ENCODE results near the gene ZNF785.
"Not testable (repeated sequence)": the region's sequence is repeated elsewhere in the genome, so short reads cannot be mapped to it uniquely, and the experiment has no call there.

The ZNF785 gene

DNA sequence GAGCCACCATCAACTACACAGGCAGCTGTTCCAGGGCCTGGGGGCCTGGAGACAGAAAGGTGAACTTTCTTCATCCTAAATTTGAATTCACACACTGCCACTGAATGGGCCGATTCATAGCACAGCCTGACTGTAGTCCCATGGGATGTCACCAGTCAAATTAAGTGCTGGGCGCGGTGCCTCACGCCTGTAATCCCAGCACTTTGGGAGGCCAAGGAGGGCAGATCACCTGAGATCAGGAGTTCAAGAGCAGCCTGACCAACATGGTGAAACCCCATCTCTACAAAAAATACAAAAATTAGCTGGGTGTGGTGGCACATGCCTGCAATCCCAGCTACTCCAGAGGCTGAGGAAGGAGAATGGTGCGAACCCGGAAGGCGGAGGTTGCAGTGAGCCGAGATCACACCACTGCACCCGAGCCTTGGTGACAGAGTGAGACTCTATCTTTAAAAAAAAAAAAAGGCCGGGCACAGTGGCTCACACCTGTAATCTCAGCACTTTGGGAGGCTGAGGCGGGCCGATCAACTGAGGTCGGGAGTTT lies 45.4 kb downstream of the ZNF785 start:
- not testable (repeated sequence) for DNase-seq (ENCODE audit: low read depth)

DNA sequence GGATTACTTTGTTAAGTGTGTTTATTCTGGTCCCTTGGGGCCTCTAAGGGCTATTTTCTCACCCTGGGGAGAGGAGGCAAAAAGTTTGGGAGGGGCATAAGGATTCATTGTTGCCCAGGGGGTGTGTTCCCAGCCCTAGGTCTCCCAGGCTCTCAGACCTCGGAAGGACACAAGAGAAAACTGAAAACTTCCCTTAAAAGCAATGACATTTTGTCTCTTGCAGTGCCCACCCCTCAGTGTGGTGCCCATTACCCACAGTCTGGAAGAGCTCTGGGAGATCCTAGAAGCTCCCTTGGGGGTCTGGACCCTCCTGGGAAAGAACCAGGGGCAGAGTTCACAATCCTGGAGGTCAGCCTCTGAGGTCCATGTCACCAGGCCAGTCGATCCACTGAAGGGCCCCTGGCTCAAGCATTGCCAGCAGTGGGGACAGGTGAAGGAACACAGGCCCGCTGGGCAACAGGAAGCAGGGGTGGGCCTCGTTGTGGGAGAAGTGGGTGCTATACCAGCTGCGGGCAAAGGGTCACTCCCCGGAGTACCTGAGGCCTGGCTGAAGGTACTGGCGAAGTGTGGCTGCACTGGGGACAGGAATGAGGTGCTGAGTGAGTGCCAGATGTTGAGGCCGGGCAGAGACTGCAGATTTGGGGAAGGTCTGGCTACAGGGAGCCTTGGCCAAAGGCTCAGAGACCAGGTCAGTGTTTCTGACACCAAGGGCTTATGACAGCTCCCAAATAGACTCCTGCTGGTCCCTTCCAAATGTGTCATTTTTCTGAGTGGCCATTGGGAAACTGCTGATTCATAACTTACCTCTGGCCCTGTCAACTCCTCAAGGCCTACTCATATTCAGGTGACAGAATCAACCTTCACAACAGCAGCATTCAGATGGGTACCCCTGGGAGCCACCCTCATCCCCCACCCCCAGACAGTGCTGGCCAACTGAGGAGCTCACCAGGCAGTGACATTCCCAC lies 46.2 kb downstream of the ZNF785 start:
- no peak for DNase-seq (ENCODE audit: low read depth)

DNA sequence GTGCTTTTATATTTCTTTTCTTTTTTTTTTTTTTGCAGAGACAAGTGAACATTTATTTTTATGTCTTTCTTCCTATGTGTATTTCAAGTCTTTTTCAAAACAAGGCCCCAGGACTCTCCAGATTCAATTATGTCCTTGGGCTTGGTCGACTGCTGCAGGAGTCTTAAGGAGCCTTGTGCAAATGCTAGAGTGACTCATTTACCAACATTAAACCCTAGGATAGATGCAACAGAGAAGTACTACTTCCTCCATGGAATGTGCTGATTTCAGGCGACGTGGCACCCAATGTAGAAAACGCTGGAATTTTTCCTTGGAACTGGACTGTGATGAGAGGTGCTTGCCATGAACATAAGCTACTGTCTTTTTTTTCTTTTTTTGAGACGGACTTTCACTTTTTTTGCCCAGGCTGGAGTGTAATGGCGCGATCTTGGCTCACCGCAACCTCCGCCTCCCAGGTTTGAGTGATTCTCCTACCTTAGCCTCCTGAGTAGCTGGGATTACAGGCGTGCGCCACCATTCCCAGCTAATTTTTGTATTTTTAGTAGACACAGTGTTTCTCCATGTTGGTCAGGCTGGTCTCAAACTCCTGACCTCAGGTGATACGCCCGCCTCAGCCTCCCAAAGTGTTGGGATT lies 49.0 kb downstream of the ZNF785 start:
- DNase-seq (ENCODE audit: low read depth): not testable (repeated sequence)

DNA sequence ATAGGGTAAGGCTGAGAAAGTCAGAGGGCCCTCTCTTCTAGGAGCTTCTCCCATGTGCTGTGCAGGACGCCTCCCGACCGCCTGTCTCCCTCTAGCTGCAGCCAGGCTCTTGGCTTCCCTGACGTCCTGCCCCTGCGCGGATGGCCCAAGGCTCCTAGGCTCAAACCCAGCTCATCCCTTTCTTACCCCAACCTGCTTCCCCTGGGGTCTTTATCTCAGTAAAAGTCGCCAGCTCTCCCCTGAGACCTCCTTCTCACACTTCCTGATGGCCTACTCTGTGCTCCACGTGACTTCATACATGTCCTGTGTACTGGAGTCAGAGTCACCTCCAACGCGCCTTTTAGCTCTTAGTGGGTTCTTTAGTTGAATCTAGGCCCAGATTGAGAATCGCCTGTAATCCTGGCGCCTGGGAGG lies 49.7 kb downstream of the ZNF785 start:
- peak; percentile 43 for DNase-seq (ENCODE audit: low read depth)

DNA sequence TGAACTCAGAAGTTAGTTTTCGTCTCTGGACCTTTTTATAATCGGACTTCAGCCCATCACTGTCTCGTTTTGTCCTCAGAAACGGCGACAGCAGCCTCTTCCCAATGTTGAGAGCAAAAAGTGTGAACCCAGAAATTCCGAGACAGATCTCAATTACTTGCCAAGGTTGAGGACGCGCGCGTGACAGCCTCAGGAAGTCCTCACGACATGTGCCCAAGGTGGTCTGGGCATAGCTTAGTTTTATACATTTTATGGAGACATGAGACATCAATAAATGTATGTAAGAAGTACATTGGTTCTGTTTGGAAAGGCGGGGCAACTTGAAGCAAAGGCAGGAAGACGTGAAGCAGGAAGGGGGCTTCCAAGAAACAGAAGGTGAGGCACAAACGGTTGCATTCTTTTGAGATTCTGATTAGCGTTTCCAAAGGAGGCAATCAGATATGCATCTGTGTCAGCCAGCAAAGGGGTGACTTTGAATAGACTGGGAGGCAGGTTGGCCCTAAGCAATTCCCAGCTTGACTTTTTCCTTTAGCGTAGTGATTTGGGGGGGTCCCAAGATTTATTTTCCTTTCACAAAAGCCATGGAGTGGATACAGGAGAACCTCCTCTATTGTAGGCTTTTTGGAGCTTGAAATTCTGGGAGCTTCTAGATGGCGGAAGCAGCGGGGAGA lies 50.3 kb downstream of the ZNF785 start:
- DNase-seq (ENCODE audit: low read depth): no peak

DNA sequence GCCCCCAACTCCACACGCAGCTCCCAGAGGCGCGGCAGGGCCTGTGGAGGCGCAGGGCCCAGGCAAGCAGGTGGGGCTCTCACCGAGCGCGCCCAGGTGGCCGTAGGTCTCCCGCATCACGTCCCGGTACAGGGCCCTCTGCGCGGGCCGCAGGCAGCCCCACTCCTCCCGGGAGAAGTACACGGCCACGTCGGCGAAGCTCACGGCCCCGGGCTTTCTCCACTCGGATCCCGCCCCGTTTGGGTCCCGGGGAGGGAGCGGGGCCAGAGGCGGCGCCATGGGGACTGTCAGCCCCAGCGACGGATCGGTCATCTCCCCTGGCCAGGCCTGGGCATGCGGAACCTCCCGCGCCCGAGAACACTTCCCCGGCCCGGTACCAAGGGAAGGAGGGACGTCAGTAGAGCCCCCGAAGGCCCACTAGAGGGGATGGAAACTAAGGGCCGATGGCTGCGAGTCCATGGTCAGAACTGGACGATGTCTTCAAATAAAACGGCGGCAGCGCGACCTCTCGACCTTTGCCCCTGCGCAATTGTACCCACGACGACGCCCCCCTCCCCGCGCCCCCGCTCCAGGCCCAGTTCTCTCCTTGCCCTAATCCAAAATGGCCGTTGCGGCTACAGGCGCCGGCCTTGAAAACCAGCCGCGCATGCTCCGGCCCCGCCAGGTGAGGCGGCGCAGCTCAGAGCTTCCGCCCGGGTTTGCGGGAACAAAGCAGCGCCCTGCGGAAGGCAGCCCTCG lies 51.0 kb downstream of the ZNF785 start, which contains the start of gene ZNF747:
Gene ZNF747, minus strand, starts transcription at position 491 of the 738 bp plus-strand sequence. Its CDS starts 179 bp downstream, at position 312.
- peak; percentile 87 for DNase-seq (ENCODE audit: low read depth)

DNA sequence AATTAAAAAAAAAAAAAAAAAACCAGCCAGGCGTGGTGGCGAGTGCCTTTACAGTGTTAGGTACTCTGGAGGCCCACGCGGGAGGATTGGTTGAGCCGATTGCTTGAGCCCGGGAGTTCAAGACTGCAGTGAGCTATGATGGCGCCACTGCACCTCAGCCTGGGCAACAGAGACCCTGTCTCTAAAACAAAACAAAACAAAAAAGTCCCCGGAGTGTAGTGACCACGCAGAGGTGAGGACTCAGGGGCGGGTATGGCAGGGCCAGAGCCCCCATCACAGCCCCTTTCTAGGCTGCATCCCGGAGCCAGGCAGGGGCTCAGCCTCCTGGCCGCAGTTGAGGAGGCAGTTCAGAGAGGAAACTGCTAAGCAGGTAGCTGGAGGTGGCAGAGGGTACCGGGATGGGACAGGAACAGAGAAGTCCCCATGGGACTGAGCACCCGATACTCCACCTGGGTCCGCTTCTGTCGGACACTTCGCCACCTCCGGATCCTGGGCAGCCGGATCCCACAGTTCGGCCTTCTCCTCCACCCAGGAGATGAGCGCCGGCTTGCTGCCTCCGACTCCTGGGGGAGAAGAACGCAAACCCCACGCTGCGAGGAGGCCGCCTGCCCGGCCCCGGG lies 51.6 kb downstream of the ZNF785 start:
- DNase-seq (ENCODE audit: low read depth): no peak

DNA sequence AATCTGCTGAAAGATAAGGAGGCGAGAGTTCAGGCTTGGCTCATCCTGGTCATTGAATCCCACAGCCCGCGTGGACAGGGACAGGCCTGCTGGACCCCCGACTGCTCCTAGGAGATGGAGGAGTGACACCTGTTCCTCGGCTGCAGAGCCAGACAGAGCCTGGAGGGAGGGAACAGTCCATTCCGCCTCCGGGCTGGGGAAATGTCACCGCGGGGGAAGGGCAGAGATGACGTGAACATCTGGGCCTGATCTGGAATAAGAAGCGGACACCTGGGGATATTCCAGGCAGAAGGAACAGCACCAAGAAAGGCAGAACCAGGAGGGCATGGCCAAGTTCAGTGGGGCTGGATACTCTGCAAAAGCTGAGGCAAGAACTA lies 52.4 kb downstream of the ZNF785 start:
- DNase-seq (ENCODE audit: low read depth): no peak

DNA sequence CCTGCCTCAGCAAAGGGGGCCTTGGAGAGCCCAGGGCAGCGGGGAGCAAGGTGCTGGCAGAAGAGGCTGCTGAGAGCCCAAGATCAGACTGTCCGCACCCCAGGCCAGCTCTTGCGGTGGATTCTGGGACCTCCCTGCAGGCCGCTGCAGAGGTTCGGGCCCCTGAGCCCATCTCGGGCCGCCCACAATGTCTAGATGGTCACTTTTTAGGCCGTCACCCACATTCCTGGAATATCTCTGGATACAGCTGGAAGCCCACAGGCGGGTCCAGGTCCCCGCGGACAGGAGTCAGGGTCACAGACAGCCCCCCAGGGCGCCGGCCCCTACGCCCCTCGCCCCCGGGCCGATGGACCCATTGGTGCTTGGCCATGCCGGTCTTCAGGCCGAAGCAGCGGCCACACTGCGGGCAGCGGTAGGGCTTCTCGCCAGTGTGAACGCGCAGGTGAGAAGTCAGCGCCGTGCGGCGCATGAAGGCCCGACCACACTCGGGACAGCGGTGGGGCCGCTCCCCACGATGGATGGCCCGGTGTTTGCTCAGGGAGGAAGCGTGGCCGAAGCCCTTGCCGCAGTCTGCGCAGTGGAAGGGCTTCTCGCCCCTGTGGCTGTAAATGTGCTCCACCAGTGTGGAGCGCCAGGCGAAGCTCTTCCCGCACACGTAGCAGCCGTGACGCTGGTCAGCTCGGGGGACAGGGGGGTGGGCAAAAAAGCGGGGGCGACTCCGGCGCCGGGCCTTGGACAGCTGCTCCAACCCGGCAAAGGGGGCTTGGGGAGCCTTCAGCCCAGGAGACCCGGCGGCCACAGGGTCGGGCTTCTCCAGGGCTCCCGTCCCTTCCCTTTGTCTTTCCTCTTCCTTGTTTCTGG lies 53.0 kb downstream of the ZNF785 start:
- no peak for DNase-seq (ENCODE audit: low read depth)

Data from activated T-helper 1 cell treated with Interleukin-2 at 50 U/mL for 16 hours (primary cell).